Transverse colon (tissue), 3 donors: ENCODE measurements around the gene SNX32.

ENCODE experiments used
- CTCF ChIP-seq, 5 experiments: fragments of 200-600 bp in 3 of 5; fragments of 450-650 bp in 2 of 5; sonication (generic) in 3 of 5; IDR thresholded peaks; 1 replicate in 2 of 5; 2 replicates in 3 of 5; pipeline ENCODE4 v1.5.1; 2016 to 2017; ENCODE audit warnings: antibody characterized with exemption in 5 of 5, inconsistent platforms in 3 of 5, mild to moderate bottlenecking in 2 of 5, moderate library complexity in 1 of 5
- POLR2A ChIP-seq: fragments of 450-650 bp; IDR thresholded peaks from one replicate; pipeline ENCODE4 v1.6.1; 2016; ENCODE audit warnings: antibody characterized with exemption, mild to moderate bottlenecking, moderate library complexity

DNA sequence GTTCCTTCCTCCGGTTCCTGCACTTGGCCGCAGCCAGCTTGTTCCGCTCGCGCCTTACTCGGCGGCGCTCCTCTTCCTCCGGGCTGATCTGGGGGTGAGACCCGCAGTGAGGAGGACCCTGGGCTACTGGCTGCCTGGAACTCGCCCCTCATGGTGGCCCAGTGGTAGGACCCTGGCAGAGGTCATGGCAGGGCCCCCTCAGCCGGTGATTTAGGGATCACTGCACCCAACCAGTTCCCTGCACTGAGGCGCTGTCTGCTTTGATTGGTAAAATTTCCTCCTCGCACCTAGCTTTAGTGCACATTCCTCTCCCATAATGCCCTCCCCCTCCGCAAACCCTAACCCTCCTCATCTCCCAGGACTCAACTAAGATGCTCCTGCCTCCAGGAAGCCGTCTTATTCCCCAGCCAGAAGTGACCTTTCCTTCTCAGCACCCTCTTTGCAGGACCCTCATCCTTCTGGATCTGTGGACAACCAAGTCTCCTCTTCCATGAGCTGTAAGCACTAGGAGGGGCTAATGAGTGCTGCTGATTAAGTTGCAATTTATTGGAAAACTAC is 60.4 kb downstream of the SNX32 start:
- TF ChIP-seq POLR2A (no peak), CTCF (IDR thresholded peaks at IDR 0.05) (no peak)
